HCT116 (cell line): ENCODE data around the gene AUTS2. TPM values are rescaled to one million over a fixed set of nuclear protein-coding genes. Genes with fewer than 3 reads are reported as not detected.

Source experiments
- ATAC-seq: fragments of 200-7000 bp; cut with Tn5 transposase; 2 replicates; pipeline ENCODE4 v1.9.1; 2020; ENCODE audit warnings: mild to moderate bottlenecking, moderate library complexity
- BruUV-seq: library from RNA; stranded (reverse); fragments of 400-500 nt; replicated peaks from 2 replicates; lab custom pipeline; 2021; lab: Mats Ljungman, UMichigan
- CTCF ChIA-PET: fragments of 300-600 bp; sonication (Branson Sonifier 250); formaldehyde crosslinking; loops from one replicate; lab custom pipeline; 2021; ENCODE audit warnings: antibody characterized with exemption; lab: Charles Lee
- POLR2A ChIA-PET: fragments of 300-600, 350-600 bp; sonication (Branson Sonifier 250); formaldehyde crosslinking; loops from one replicate; lab custom pipeline; 2021; ENCODE audit warnings: antibody characterized with exemption; lab: Charles Lee
- RAD21 ChIA-PET, 2 experiments: fragments of 300-600 bp; sonication (Branson Sonifier 250); formaldehyde crosslinking; loops; one replicate each; lab custom pipeline; 2023; ENCODE audit warnings: low total read pairs in 2 of 2; ENCODE audit not compliant: uncharacterized antibody in 2 of 2, unreplicated experiment in 2 of 2, low non-redundant PET in 1 of 2; lab: Charles Lee
- DNase-seq: peaks from one replicate; pipeline ENCODE4 v3.0.0-alpha.2; 2010; ENCODE audit warnings: low read depth, low spot score
- H2AFZ ChIP-seq: fragments of 200-600 bp; shearing (Covaris generic), sonication (generic); 2 replicates; pipeline ENCODE4 v1.6.1; 2017; ENCODE audit warnings: low read depth, mixed run types, mixed read lengths, antibody characterized with exemption, low read length; ENCODE audit not compliant: poor library complexity, severe bottlenecking
- H3K27ac ChIP-seq: 2 replicates; pipeline ENCODE4 v1.5.1; 2012; ENCODE audit warnings: low read depth, low read length
- H3K27me3 ChIP-seq: fragments of 200-600 bp; sonication (generic); 2 replicates; pipeline ENCODE4 v1.6.1; 2016; ENCODE audit warnings: mixed run types, low read length, mixed read lengths; ENCODE audit not compliant: insufficient read depth
- H3K36me3 ChIP-seq, 2 experiments: fragments of 200-500 bp in 1 of 2; fragments of 200-600 bp in 1 of 2; sonication (Bioruptor generic) in 1 of 2; sonication (generic) in 1 of 2; 2 replicates each; pipeline versions ENCODE4 v1.5.1 to v1.6.1; 2014 to 2016; ENCODE audit warnings: low read length in 2 of 2, inconsistent platforms in 1 of 2, mixed read lengths in 1 of 2, mixed run types in 1 of 2; ENCODE audit not compliant: insufficient read depth in 2 of 2, control insufficient read depth in 1 of 2
- H3K4me1 ChIP-seq, 2 experiments: fragments of 200-600 bp in 1 of 2; sonication (generic) in 1 of 2; 2 replicates each; pipeline versions ENCODE4 v1.5.1 to v1.6.1; 2012 to 2017; ENCODE audit warnings: low read length in 2 of 2, inconsistent platforms in 1 of 2, mild to moderate bottlenecking in 1 of 2, mixed read lengths in 1 of 2, mixed run types in 1 of 2, moderate library complexity in 1 of 2; ENCODE audit not compliant: insufficient read depth in 2 of 2, control insufficient read depth in 1 of 2
- H3K4me2 ChIP-seq: fragments of 200-600 bp; sonication (generic); 2 replicates; pipeline ENCODE4 v1.6.1; 2017; ENCODE audit warnings: mixed run types, low read length, mixed read lengths
- H3K4me3 ChIP-seq, 2 experiments: fragments of 200-600 bp in 1 of 2; sonication (generic) in 1 of 2; replicated peaks in 1 of 2; 2 replicates each; pipeline ENCODE4 v1.5.1; 2011 to 2016; ENCODE audit warnings: low read length in 2 of 2, control low read depth in 1 of 2, low read depth in 1 of 2, mild to moderate bottlenecking in 1 of 2, mixed read lengths in 1 of 2, mixed run types in 1 of 2
- H3K79me2 ChIP-seq: fragments of 200-600 bp; sonication (generic); 2 replicates; pipeline ENCODE4 v1.6.1; 2017; ENCODE audit warnings: mild to moderate bottlenecking, mixed run types, low read length, moderate library complexity, mixed read lengths; ENCODE audit not compliant: insufficient read depth
- H3K9ac ChIP-seq: fragments of 200-600 bp; sonication (generic); 2 replicates; pipeline ENCODE4 v1.6.1; 2016; ENCODE audit warnings: low read length, mixed read lengths
- H3K9me2 ChIP-seq: fragments of 200-600 bp; sonication (generic), shearing (Covaris generic); 2 replicates; pipeline ENCODE4 v1.6.1; 2017; ENCODE audit warnings: mixed run types, mild to moderate bottlenecking, moderate library complexity; ENCODE audit not compliant: insufficient read depth
- H3K9me3 ChIP-seq, 2 experiments: fragments of 200-500 bp in 1 of 2; fragments of 200-600 bp in 1 of 2; sonication (Bioruptor generic) in 1 of 2; sonication (generic) in 1 of 2; 2 replicates each; pipeline ENCODE4 v1.6.1; 2014 to 2017; ENCODE audit warnings: low read length in 2 of 2, mixed read lengths in 2 of 2, inconsistent platforms in 1 of 2, low read depth in 1 of 2, mild to moderate bottlenecking in 1 of 2, mixed run types in 1 of 2, moderate library complexity in 1 of 2; ENCODE audit not compliant: control insufficient read depth in 1 of 2, insufficient read depth in 1 of 2
- H4K20me1 ChIP-seq: fragments of 200-600 bp; sonication (generic), shearing (Covaris generic); 2 replicates; pipeline ENCODE4 v1.6.1; 2017; ENCODE audit warnings: mixed run types, mild to moderate bottlenecking, moderate library complexity; ENCODE audit not compliant: insufficient read depth
- ATF3 ChIP-seq: IDR thresholded peaks from 2 replicates; pipeline ENCODE4 v1.6.1; 2012
- CBX3 ChIP-seq: IDR thresholded peaks from 2 replicates; pipeline ENCODE4 v1.6.1; 2012; ENCODE audit warnings: low read depth
- CEBPB ChIP-seq: IDR thresholded peaks from 2 replicates; pipeline ENCODE4 v1.6.1; 2012; ENCODE audit warnings: low read depth
- CTCF ChIP-seq, 3 experiments: fragments of 200-600 bp in 1 of 3; sonication (generic) in 1 of 3; IDR thresholded peaks in 2 of 3; conservative IDR thresholded peaks in 1 of 3; 2 replicates each; pipeline ENCODE4 v1.5.1; 2012 to 2017; ENCODE audit warnings: low read depth in 2 of 3, low read length in 2 of 3, antibody characterized with exemption in 1 of 3, borderline replicate concordance in 1 of 3, control low read depth in 1 of 3, mild to moderate bottlenecking in 1 of 3, mixed read lengths in 1 of 3, mixed run types in 1 of 3, moderate library complexity in 1 of 3; ENCODE audit not compliant: insufficient read depth in 1 of 3
- EGR1 ChIP-seq: IDR thresholded peaks from 2 replicates; pipeline ENCODE4 v1.6.1; 2012; ENCODE audit warnings: low read depth
- ELF1 ChIP-seq: IDR thresholded peaks from 2 replicates; pipeline ENCODE4 v1.6.1; 2012; ENCODE audit warnings: low read depth, borderline replicate concordance
- EZH2phosphoT487 ChIP-seq: fragments of 200-600 bp; IDR thresholded peaks from 2 replicates; pipeline ENCODE4 v1.6.1; 2018; ENCODE audit warnings: antibody characterized with exemption, borderline replicate concordance
- POLR2A ChIP-seq: IDR thresholded peaks from 2 replicates; pipeline ENCODE4 v1.7.0; 2011; ENCODE audit warnings: borderline replicate concordance; ENCODE audit not compliant: insufficient read depth, insufficient read length; ENCODE audit errors: extremely low read depth
- POLR2AphosphoS5 ChIP-seq: IDR thresholded peaks from 2 replicates; pipeline ENCODE4 v1.6.1; 2011; ENCODE audit warnings: mild to moderate bottlenecking, low read depth, low read length, moderate library complexity
- SP1 ChIP-seq: IDR thresholded peaks from 2 replicates; pipeline ENCODE4 v1.6.1; 2012; ENCODE audit warnings: low read depth
- TCF7L2 ChIP-seq: IDR thresholded peaks from 2 replicates; pipeline ENCODE4 v1.7.0; 2011; ENCODE audit warnings: borderline replicate concordance, inconsistent platforms; ENCODE audit not compliant: insufficient read depth, insufficient read length; ENCODE audit errors: extremely low read depth
- YY1 ChIP-seq: IDR thresholded peaks from 2 replicates; pipeline ENCODE4 v1.6.1; 2011; ENCODE audit warnings: low read length, low read depth, moderate library complexity, mild to moderate bottlenecking; ENCODE audit not compliant: insufficient replicate concordance; ENCODE audit errors: extremely low read depth
- ZFX ChIP-seq: fragments of 450-650 bp; IDR thresholded peaks from 2 replicates; pipeline ENCODE4 v1.6.1; 2017
- ZNF274 ChIP-seq: fragments of 200-500 bp; sonication (Bioruptor generic); IDR thresholded peaks from 2 replicates; pipeline ENCODE4 v1.6.1; 2014; ENCODE audit warnings: mild to moderate bottlenecking, low read depth, low read length, inconsistent platforms
- intact Hi-C: fragments of 100-400 bp; cut with micrococcal nuclease; formaldehyde crosslinking; loops from 2 replicates; pipeline ENCODE4 v1.10.0; 2022
- total RNA-seq: library from RNA; stranded (reverse); gene quantifications from one replicate; pipeline ENCODE4 v1.2.1, GENCODE V29; 2021; ENCODE audit not compliant: unreplicated experiment
- TF ChIP-seq, protein P1 (sequence below): IDR thresholded peaks from 2 replicates; pipeline ENCODE4 v1.6.1; 2012; ENCODE audit warnings: low read depth
- TF ChIP-seq, protein P2 (sequence below): IDR thresholded peaks from 2 replicates; pipeline ENCODE4 v1.6.1; 2011; ENCODE audit warnings: mild to moderate bottlenecking, low read length, moderate library complexity; ENCODE audit not compliant: insufficient replicate concordance; ENCODE audit errors: extremely low read depth

Gene AUTS2
- total RNA-seq, 1 experiment from 2014 or later: 0.93 TPM

DNA sequence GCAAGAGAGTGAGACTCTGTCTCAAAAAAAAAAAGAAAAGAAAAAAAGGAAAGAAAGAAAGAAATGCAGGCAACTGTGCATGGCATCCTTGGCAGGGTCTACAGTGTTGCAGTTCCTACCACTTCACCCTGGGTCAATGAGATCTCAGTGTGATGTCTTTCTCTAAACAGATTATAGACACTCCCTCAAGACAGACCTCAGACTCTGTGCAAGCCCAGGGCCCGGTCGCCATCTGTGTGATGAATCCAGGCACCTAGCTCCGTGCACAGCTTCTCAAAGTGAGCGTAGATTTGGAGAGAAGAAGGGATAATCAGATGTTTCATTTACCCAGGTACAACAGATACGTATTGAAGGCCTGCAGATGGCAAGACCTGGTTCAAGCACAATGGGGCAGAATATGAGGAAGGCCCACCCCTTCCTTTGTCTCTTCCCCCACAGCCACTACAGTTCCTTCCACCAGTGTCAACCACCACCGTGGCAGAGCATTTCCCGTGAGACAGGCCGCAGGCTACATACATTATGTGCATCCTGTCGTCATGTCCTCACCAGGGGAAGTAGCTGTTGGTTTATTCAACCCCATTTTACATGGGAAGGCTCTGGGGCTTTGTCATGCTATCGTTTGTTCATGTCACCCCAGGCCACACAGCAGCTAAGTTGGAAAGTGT is 1062.0 kb downstream of the AUTS2 start:
- H3K79me2 ChIP-seq: no peaks in the 10 kb centered on the region
- no peaks in the 10 kb centered on the region for H4K20me1 ChIP-seq
- H3K4me3 ChIP-seq: no peak overlapping the region
- H3K4me1 ChIP-seq: no peaks in the 10 kb centered on the region
- H3K9me2 ChIP-seq: no peaks in the 10 kb centered on the region
- ATAC-seq (no peak), DNase-seq (no peak)
- RAD21 ChIA-PET: no interaction called here
- POLR2A ChIA-PET: no interaction called here
- H3K4me2 ChIP-seq: no peak overlapping the region
- H3K27me3 ChIP-seq: no peaks in the 10 kb centered on the region
- H3K27ac ChIP-seq: no peak overlapping the region
- no TSS peak for BruUV-seq
- CTCF ChIA-PET: no interaction called here
- no peak overlapping the region for H2AFZ ChIP-seq
- no peak overlapping the region for H3K9ac ChIP-seq
- no peaks in the 10 kb centered on the region for H3K36me3 ChIP-seq
- peaks cover 6 to 24% of the 10 kb centered on the region in 2 experiments; a peak in 2 of 4 replicates for H3K9me3 ChIP-seq
- intact Hi-C loops: no loop called here
- TF ChIP-seq ZFX: no peak
- TF ChIP-seq YY1: no peak
- TF ChIP-seq ELF1: no peak
- TF ChIP-seq POLR2AphosphoS5: no peak
- TF ChIP-seq CEBPB: no peak
- TF ChIP-seq POLR2A: no peak
- TF ChIP-seq, protein P1, sequence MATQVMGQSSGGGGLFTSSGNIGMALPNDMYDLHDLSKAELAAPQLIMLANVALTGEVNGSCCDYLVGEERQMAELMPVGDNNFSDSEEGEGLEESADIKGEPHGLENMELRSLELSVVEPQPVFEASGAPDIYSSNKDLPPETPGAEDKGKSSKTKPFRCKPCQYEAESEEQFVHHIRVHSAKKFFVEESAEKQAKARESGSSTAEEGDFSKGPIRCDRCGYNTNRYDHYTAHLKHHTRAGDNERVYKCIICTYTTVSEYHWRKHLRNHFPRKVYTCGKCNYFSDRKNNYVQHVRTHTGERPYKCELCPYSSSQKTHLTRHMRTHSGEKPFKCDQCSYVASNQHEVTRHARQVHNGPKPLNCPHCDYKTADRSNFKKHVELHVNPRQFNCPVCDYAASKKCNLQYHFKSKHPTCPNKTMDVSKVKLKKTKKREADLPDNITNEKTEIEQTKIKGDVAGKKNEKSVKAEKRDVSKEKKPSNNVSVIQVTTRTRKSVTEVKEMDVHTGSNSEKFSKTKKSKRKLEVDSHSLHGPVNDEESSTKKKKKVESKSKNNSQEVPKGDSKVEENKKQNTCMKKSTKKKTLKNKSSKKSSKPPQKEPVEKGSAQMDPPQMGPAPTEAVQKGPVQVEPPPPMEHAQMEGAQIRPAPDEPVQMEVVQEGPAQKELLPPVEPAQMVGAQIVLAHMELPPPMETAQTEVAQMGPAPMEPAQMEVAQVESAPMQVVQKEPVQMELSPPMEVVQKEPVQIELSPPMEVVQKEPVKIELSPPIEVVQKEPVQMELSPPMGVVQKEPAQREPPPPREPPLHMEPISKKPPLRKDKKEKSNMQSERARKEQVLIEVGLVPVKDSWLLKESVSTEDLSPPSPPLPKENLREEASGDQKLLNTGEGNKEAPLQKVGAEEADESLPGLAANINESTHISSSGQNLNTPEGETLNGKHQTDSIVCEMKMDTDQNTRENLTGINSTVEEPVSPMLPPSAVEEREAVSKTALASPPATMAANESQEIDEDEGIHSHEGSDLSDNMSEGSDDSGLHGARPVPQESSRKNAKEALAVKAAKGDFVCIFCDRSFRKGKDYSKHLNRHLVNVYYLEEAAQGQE: no peak
- no peak for TF ChIP-seq CTCF (IDR thresholded peaks at IDR 0.05 in 2 of 3, conservative IDR thresholded peaks at IDR 0.05 in 1 of 3; ENCODE audit: borderline replicate concordance in 1 of 3, insufficient read depth in 1 of 3, low read depth in 2 of 3, low read length in 2 of 3)
- TF ChIP-seq CBX3: no peak
- TF ChIP-seq EZH2phosphoT487: no peak
- TF ChIP-seq TCF7L2: no peak
- no peak for TF ChIP-seq EGR1
- no peak for TF ChIP-seq SP1
- TF ChIP-seq, protein P2, sequence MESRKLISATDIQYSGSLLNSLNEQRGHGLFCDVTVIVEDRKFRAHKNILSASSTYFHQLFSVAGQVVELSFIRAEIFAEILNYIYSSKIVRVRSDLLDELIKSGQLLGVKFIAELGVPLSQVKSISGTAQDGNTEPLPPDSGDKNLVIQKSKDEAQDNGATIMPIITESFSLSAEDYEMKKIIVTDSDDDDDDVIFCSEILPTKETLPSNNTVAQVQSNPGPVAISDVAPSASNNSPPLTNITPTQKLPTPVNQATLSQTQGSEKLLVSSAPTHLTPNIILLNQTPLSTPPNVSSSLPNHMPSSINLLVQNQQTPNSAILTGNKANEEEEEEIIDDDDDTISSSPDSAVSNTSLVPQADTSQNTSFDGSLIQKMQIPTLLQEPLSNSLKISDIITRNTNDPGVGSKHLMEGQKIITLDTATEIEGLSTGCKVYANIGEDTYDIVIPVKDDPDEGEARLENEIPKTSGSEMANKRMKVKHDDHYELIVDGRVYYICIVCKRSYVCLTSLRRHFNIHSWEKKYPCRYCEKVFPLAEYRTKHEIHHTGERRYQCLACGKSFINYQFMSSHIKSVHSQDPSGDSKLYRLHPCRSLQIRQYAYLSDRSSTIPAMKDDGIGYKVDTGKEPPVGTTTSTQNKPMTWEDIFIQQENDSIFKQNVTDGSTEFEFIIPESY: no peak
- no peak for TF ChIP-seq ZNF274
- TF ChIP-seq ATF3: no peak
